Measurements from ENCODE around the gene CCNL2. TPM values are rescaled to one million over a fixed set of nuclear protein-coding genes. Genes with fewer than 3 reads are reported as not detected.

The CCNL2 gene
- total and polyA plus RNA-seq, 2 of the 13 experiments (the other 11 are each of a cell fraction or from before 2014, with no cell fraction given), result 105 to 340 TPM

DNA sequence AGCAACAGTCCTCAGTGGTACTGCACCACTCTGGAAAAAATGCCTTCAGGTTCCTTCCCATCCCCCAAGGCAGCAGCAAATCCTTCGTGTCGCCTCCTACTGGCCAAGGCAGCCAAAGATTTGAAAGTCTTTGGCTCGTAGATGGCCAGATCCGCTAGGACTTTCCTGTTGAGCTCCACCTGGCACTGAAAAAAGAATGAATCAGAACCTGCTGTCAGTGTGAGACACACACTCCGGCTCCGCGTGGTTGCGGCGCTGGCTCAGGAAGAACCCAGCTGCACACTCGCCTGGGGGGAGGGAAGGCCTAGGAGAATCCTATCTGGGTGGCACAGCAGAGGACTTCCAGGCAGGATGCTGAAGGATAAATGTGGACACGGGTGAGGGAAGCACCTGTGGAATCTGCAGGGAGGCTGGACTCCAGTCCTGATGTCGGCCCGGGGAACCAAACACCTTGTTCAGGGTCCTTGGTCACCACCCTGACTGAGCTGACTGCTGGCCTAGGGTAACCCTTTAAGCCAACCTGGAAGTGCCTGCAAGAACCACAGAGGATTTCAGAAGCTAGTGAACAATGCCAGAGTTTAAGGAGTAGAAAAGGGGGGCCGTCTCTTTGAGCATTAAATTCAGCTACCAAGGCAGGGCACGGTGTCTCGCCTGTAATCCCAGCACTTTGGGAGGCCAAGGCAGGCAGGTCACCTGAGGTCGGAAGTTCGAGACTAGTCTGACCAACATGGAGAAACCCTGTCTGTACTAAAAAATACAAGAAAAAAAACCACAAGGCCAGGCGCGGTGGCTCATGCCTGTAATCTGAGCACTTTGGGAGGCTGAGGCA, 3.2 kb upstream of the CCNL2 start (continued):
- no peak for TF ChIP-seq ZSCAN20 (CRISPR knock-in tag; IDR thresholded peaks at IDR 0.05; ENCODE audit: borderline replicate concordance)
- no peak for TF ChIP-seq SALL1 (CRISPR knock-in tag; IDR thresholded peaks at IDR 0.05)
- no peak for TF ChIP-seq NFE2 (CRISPR knock-in tag; IDR thresholded peaks at IDR 0.05)
- TF ChIP-seq ZNF780A (CRISPR knock-in tag; IDR thresholded peaks at IDR 0.05), result no peak
- no peak for TF ChIP-seq HNF4G (IDR thresholded peaks at IDR 0.05; ENCODE audit: borderline replicate concordance, low read depth, low read length)
- TF ChIP-seq HNF4G (CRISPR knock-in tag; IDR thresholded peaks at IDR 0.05; ENCODE audit: borderline replicate concordance, low read depth), result no peak
- TF ChIP-seq MED1 (CRISPR knock-in tag; IDR thresholded peaks at IDR 0.05), result no peak; the same call in 1 of the 2 replicates
- no peak for TF ChIP-seq HES4 (CRISPR knock-in tag; IDR thresholded peaks at IDR 0.05; ENCODE audit: borderline replicate concordance)
- peak in 1 of 2 experiments; percentile 35; a peak in 1 of 4 replicates for TF ChIP-seq KLF16 (CRISPR knock-in tag; IDR thresholded peaks at IDR 0.05)
- no peak for TF ChIP-seq ATRX (CRISPR knock-in tag; IDR thresholded peaks at IDR 0.05; ENCODE audit: borderline replicate concordance)
- TF ChIP-seq ZNF747 (CRISPR knock-in tag; IDR thresholded peaks at IDR 0.05; ENCODE audit: borderline replicate concordance), result 0 out of 2 replicates have a peak, but pooled peaks have one; percentile 24
- no peak for TF ChIP-seq TRIM22 (IDR thresholded peaks at IDR 0.05)
- peak; percentile 42 for TF ChIP-seq PRPF4 (IDR thresholded peaks at IDR 0.05; ENCODE audit: low read depth, low read length, poor library complexity, severe bottlenecking)
- TF ChIP-seq ZBTB38 (CRISPR knock-in tag; IDR thresholded peaks at IDR 0.05), result no peak
- TF ChIP-seq ZNF17 (CRISPR knock-in tag; IDR thresholded peaks at IDR 0.05), result no peak
- TF ChIP-seq NFAT5 (CRISPR knock-in tag; IDR thresholded peaks at IDR 0.05), result no peak
- no peak for TF ChIP-seq ZSCAN25 (CRISPR knock-in tag; IDR thresholded peaks at IDR 0.05)
